Smooth muscle cell (in vitro differentiated cells): ENCODE measurements around the gene TMEM267. TPM values are rescaled to one million over a fixed set of nuclear protein-coding genes. Genes with fewer than 3 reads are reported as not detected.
"Not testable (repeated sequence)": the region's sequence is repeated elsewhere in the genome, so short reads cannot be mapped to it uniquely, and the experiment has no call there.

Source experiments
- DNase-seq: peaks from one replicate; lab custom pipeline; 2025; ENCODE audit not compliant: unreplicated experiment; lab: John Stamatoyannopoulos, UW
- H2AFZ ChIP-seq: fragments of 200-600 bp; sonication (generic); 2 replicates; pipeline ENCODE4 v1.6.0; 2016; ENCODE audit warnings: antibody characterized with exemption, low read depth, mild to moderate bottlenecking
- H3F3A ChIP-seq: fragments of 200-600 bp; sonication (generic); 2 replicates; pipeline ENCODE4 v1.6.0; 2017; ENCODE audit warnings: antibody characterized with exemption, low read depth
- H3K27ac ChIP-seq: fragments of 200-600 bp; sonication (generic); 2 replicates; pipeline ENCODE4 v1.5.1; 2016; ENCODE audit warnings: low read depth, mild to moderate bottlenecking
- H3K27me3 ChIP-seq: fragments of 200-600 bp; sonication (generic); 2 replicates; pipeline ENCODE4 v1.6.1; 2016; ENCODE audit warnings: low read depth, mild to moderate bottlenecking
- H3K36me3 ChIP-seq: fragments of 200-600 bp; sonication (generic); 2 replicates; pipeline ENCODE4 v1.5.1; 2016; ENCODE audit warnings: low read depth
- H3K4me1 ChIP-seq: fragments of 200-600 bp; sonication (generic); 2 replicates; pipeline ENCODE4 v1.5.1; 2016; ENCODE audit warnings: low read depth
- H3K4me2 ChIP-seq: fragments of 200-600 bp; sonication (generic); 2 replicates; pipeline ENCODE4 v1.6.0; 2016; ENCODE audit warnings: mild to moderate bottlenecking
- H3K4me3 ChIP-seq: fragments of 200-600 bp; sonication (generic); 2 replicates; pipeline ENCODE4 v1.5.1; 2016; ENCODE audit warnings: mild to moderate bottlenecking
- H3K79me2 ChIP-seq: fragments of 200-600 bp; sonication (generic); 2 replicates; pipeline ENCODE4 v1.6.0; 2016; ENCODE audit warnings: low read depth, mild to moderate bottlenecking
- H3K9ac ChIP-seq: fragments of 200-600 bp; sonication (generic); 2 replicates; pipeline ENCODE4 v1.6.0; 2016; ENCODE audit warnings: low read depth
- H3K9me3 ChIP-seq: fragments of 200-600 bp; sonication (generic); replicated peaks from 2 replicates; pipeline ENCODE4 v1.5.1; 2016; ENCODE audit warnings: low read depth
- H4K20me1 ChIP-seq: fragments of 200-600 bp; sonication (generic); 2 replicates; pipeline ENCODE4 v1.6.0; 2016; ENCODE audit warnings: low read depth
- CTCF ChIP-seq: fragments of 200-600 bp; sonication (generic); IDR thresholded peaks from 2 replicates; pipeline ENCODE4 v1.5.1; 2017; ENCODE audit warnings: borderline replicate concordance, mild to moderate bottlenecking, antibody characterized with exemption; ENCODE audit not compliant: insufficient read depth, poor library complexity, severe bottlenecking
- WGBS: methylation state at CpG from one replicate; pipeline ENCODE4 v1.1.7; 2016; ENCODE audit warnings: low lambda C conversion rate; 5-methylcytosine and 5-hydroxymethylcytosine counted together
- polyA plus RNA-seq: library from polyadenylated mRNA; unstranded; fragments of >200 nt; fragmentation: Nextera tagmentation; extraction: Ambion mirVana; gene quantifications from 2 replicates; pipeline ENCODE4 v1.2.1, GENCODE V29; 2016
- total RNA-seq: library from RNA; depleted of rRNA; stranded (reverse); fragments of >200 nt; gene quantifications from 2 replicates; pipeline ENCODE4 v1.2.3, GENCODE V29; 2014

Gene TMEM267
- total and polyA plus RNA-seq, 2 experiments from 2014 or later: 7.4 to 22.9 TPM

DNA sequence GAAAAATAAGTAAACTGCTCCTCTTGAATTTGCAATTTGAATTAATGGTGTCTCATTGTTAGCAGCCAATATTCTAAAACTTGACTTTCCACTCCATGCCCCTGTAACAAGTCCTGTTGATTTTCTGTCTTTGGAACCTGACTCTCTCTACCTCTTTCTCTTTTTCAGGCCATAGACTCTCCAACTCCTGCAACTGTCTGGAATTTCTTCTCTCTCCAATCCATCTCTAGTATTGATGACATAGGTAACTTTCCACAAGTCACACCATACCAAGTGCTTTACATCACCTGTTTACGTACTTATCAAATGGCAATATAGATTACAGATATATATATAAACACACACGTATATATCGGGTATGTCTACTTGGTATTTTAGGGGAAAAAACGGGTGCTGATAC, 30.4 kb upstream of the TMEM267 start:
- Histone ChIP-seq H3K4me3 (peak overlapping the region; percentile 64), H3K9me3 (no peaks in the 10 kb centered on the region), H3K27ac (peak overlapping the region; percentile 97), H3K79me2 (peaks cover 11% of the 10 kb centered on the region), H2AFZ (peak overlapping the region; percentile 78), H3K4me2 (peak overlapping the region; percentile 86), H4K20me1 (no peaks in the 10 kb centered on the region), H3F3A (no peaks in the 10 kb centered on the region), H3K4me1 (peaks cover 13% of the 10 kb centered on the region), H3K9ac (peak overlapping the region; percentile 89), H3K27me3 (no peaks in the 10 kb centered on the region), H3K36me3 (no peaks in the 10 kb centered on the region)
- TF ChIP-seq CTCF: no peak
- WGBS: 24% methylated on average over 4 of the region's 4 CpGs
- no peak for DNase-seq

- Histone ChIP-seq H3K4me1 (peaks cover 13% of the 10 kb centered on the region), H3K79me2 (peaks cover 11% of the 10 kb centered on the region)
- WGBS: no CpG with 5 or more reads among the region's 36 CpGs
- not testable (repeated sequence) for DNase-seq, H3K27ac ChIP-seq, H3K27me3 ChIP-seq, H3K4me3 ChIP-seq, H3K4me2 ChIP-seq, H2AFZ ChIP-seq, H3F3A ChIP-seq, H4K20me1 ChIP-seq, H3K9me3 ChIP-seq, H3K9ac ChIP-seq, H3K36me3 ChIP-seq
Observed at GRCh38 chr5:43511062-43511461, 27.4 kb upstream of the TMEM267 start.

- H3F3A ChIP-seq: no peaks in the 10 kb centered on the region
- H2AFZ ChIP-seq: no peak overlapping the region
- no peaks in the 10 kb centered on the region for H3K36me3 ChIP-seq
- H3K4me2 ChIP-seq: no peak overlapping the region
- no peaks in the 10 kb centered on the region for H3K9me3 ChIP-seq
- H3K79me2 ChIP-seq: no peaks in the 10 kb centered on the region
- DNase-seq: no peak
- 94% methylated on average over 2 of the region's 2 CpGs for WGBS
- H3K27ac ChIP-seq: no peak overlapping the region
- TF ChIP-seq CTCF: no peak
- no peaks in the 10 kb centered on the region for H3K27me3 ChIP-seq
- H3K9ac ChIP-seq: no peak overlapping the region
- no peaks in the 10 kb centered on the region for H4K20me1 ChIP-seq
- no peak overlapping the region for H3K4me3 ChIP-seq
- no peaks in the 10 kb centered on the region for H3K4me1 ChIP-seq
Observed at GRCh38 chr5:43498581-43498980, 14.9 kb upstream of the TMEM267 start.

- H3F3A ChIP-seq: no peaks in the 10 kb centered on the region
- H3K4me2 ChIP-seq: no peak overlapping the region
- H3K36me3 ChIP-seq: no peaks in the 10 kb centered on the region
- no peaks in the 10 kb centered on the region for H4K20me1 ChIP-seq
- no peaks in the 10 kb centered on the region for H3K79me2 ChIP-seq
- no peak for TF ChIP-seq CTCF
- H3K9ac ChIP-seq: no peak overlapping the region
- WGBS: 94% methylated on average over 5 of the region's 5 CpGs
- no peak overlapping the region for H2AFZ ChIP-seq
- H3K4me1 ChIP-seq: no peaks in the 10 kb centered on the region
- DNase-seq: no peak
- no peak overlapping the region for H3K27ac ChIP-seq
- H3K4me3 ChIP-seq: no peak overlapping the region
- no peaks in the 10 kb centered on the region for H3K9me3 ChIP-seq
- no peaks in the 10 kb centered on the region for H3K27me3 ChIP-seq
Observed at GRCh38 chr5:43497311-43498104, 13.8 kb upstream of the TMEM267 start.
